ENCODE measurements around the gene ITM2B.

Gene ITM2B

GRCh38 chr13:48220981-48221685, 11.9 kb upstream of the ITM2B start:
- TF ChIP-seq EZH2phosphoT487 (IDR thresholded peaks at IDR 0.05; ENCODE audit: borderline replicate concordance, low read length): no peak
- TF ChIP-seq CTCF (IDR thresholded peaks at IDR 0.05; ENCODE audit: low read depth, low read length, poor library complexity, severe bottlenecking): no peak
- H3K4me2 ChIP-seq (ENCODE audit: low read length): peak overlapping the region; percentile 35

GRCh38 chr13:48221686-48222187, 11.3 kb upstream of the ITM2B start:
- H4K20me1 ChIP-seq (ENCODE audit: control insufficient read depth, insufficient read depth, low read depth, low read length): no peaks in the 10 kb centered on the region
- H3K9me2 ChIP-seq (replicated peaks; ENCODE audit: control insufficient read depth, low read length): no peaks in the 10 kb centered on the region
- no peak overlapping the region for H3K4me3 ChIP-seq (ENCODE audit: low read length)
- no peaks in the 10 kb centered on the region for H3K79me2 ChIP-seq (ENCODE audit: control insufficient read depth, low read length)
- H3K9me3 ChIP-seq (ENCODE audit: control insufficient read depth, insufficient read depth, low read length): no peaks in the 10 kb centered on the region
- H3K27me3 ChIP-seq (ENCODE audit: control insufficient read depth, low read length): no peaks in the 10 kb centered on the region; the same call in 1 of the 2 replicates
- no peak for TF ChIP-seq CTCF (IDR thresholded peaks at IDR 0.05; ENCODE audit: low read depth, low read length, poor library complexity, severe bottlenecking)
- no peak for TF ChIP-seq EZH2phosphoT487 (IDR thresholded peaks at IDR 0.05; ENCODE audit: borderline replicate concordance, low read length)
- peaks cover 13% of the 10 kb centered on the region for H3K4me1 ChIP-seq (ENCODE audit: control insufficient read depth, low read length)
- H3F3A ChIP-seq (ENCODE audit: control insufficient read depth, insufficient read depth): no peaks in the 10 kb centered on the region
- no peak overlapping the region for H3K27ac ChIP-seq (ENCODE audit: low read depth, low read length)
- no peaks in the 10 kb centered on the region for H3K36me3 ChIP-seq (ENCODE audit: control insufficient read depth, low read length)
- H3K4me2 ChIP-seq (ENCODE audit: low read length): peak overlapping the region; percentile 35; the same call in 1 of the 2 replicates

More at GRCh38 chr13:48220981-48221685, 11.9 kb upstream of the ITM2B start:
- H3K9me3 ChIP-seq (ENCODE audit: control insufficient read depth, insufficient read depth, low read length): no peaks in the 10 kb centered on the region
- no peaks in the 10 kb centered on the region for H3F3A ChIP-seq (ENCODE audit: control insufficient read depth, insufficient read depth)
- peaks cover 13% of the 10 kb centered on the region for H3K4me1 ChIP-seq (ENCODE audit: control insufficient read depth, low read length)
- H3K36me3 ChIP-seq (ENCODE audit: control insufficient read depth, low read length): no peaks in the 10 kb centered on the region
- no peaks in the 10 kb centered on the region for H3K9me2 ChIP-seq (replicated peaks; ENCODE audit: control insufficient read depth, low read length)
- H3K4me3 ChIP-seq (ENCODE audit: low read length): peak overlapping the region; percentile 31
- no peak overlapping the region for H3K27ac ChIP-seq (ENCODE audit: low read depth, low read length)
- no peaks in the 10 kb centered on the region for H3K27me3 ChIP-seq (ENCODE audit: control insufficient read depth, low read length)
- H4K20me1 ChIP-seq (ENCODE audit: control insufficient read depth, insufficient read depth, low read depth, low read length): no peaks in the 10 kb centered on the region
- no peaks in the 10 kb centered on the region for H3K79me2 ChIP-seq (ENCODE audit: control insufficient read depth, low read length)

GRCh38 chr13:48222358-48223301, 10.4 kb upstream of the ITM2B start:
- Histone ChIP-seq H4K20me1 (ENCODE audit: control insufficient read depth, insufficient read depth, low read depth, low read length) (no peaks in the 10 kb centered on the region), H3K4me1 (ENCODE audit: control insufficient read depth, low read length) (peaks cover 13% of the 10 kb centered on the region), H3K4me2 (ENCODE audit: low read length) (no peak overlapping the region), H3K36me3 (ENCODE audit: control insufficient read depth, low read length) (no peaks in the 10 kb centered on the region), H3K79me2 (ENCODE audit: control insufficient read depth, low read length) (no peaks in the 10 kb centered on the region), H3F3A (ENCODE audit: control insufficient read depth, insufficient read depth) (no peaks in the 10 kb centered on the region), H3K9me2 (replicated peaks; ENCODE audit: control insufficient read depth, low read length) (no peaks in the 10 kb centered on the region), H3K4me3 (ENCODE audit: low read length) (no peak overlapping the region), H3K27me3 (ENCODE audit: control insufficient read depth, low read length) (no peaks in the 10 kb centered on the region; the same call in 1 of the 2 replicates), H3K9me3 (ENCODE audit: control insufficient read depth, insufficient read depth, low read length) (no peaks in the 10 kb centered on the region), H3K27ac (ENCODE audit: low read depth, low read length) (no peak overlapping the region)
- TF ChIP-seq CTCF (IDR thresholded peaks at IDR 0.05; ENCODE audit: low read depth, low read length, poor library complexity, severe bottlenecking): no peak
- no peak for TF ChIP-seq EZH2phosphoT487 (IDR thresholded peaks at IDR 0.05; ENCODE audit: borderline replicate concordance, low read length)

All from DOHH2 (cell line).